GM19099 (cell line): ENCODE measurements around the gene SPINK14.

Experiments used
- POLR2A ChIP-seq: IDR thresholded peaks from 3 replicates; pipeline ENCODE4 v1.6.1; 2011; ENCODE audit warnings: low read depth; ENCODE audit not compliant: insufficient read length; ENCODE audit errors: extremely low read depth

Gene SPINK14

GRCh38 chr5:148224117-148224742 is 55.9 kb downstream of the SPINK14 start:
- TF ChIP-seq POLR2A: no peak
